GM18505 (cell line): ENCODE data around the gene CA5A.
"Not testable (repeated sequence)": the region's sequence is repeated elsewhere in the genome, so short reads cannot be mapped to it uniquely, and the experiment has no call there.

Source experiments
- ATAC-seq: cut with Tn5 transposase; IDR thresholded peaks from one replicate; pipeline ENCODE4 v1.9.1; 2021; ENCODE audit not compliant: unreplicated experiment
- POLR2A ChIP-seq: IDR thresholded peaks from 4 replicates; pipeline ENCODE4 v1.6.1; 2011; ENCODE audit warnings: borderline replicate concordance; ENCODE audit not compliant: insufficient read depth, insufficient read length; ENCODE audit errors: extremely low read depth

The CA5A gene

GRCh38 chr16:87936375-87937230, at the start of gene CA5A:
TSS of gene CA5A (minus strand) at chr16:87936529. CDS start at chr16:87936450, 79 bp downstream.
- no peak for TF ChIP-seq POLR2A
- ATAC-seq: no peak

GRCh38 chr16:87985493-87985892, 49.2 kb upstream of the CA5A start:
- not testable (repeated sequence) for ATAC-seq

DNA sequence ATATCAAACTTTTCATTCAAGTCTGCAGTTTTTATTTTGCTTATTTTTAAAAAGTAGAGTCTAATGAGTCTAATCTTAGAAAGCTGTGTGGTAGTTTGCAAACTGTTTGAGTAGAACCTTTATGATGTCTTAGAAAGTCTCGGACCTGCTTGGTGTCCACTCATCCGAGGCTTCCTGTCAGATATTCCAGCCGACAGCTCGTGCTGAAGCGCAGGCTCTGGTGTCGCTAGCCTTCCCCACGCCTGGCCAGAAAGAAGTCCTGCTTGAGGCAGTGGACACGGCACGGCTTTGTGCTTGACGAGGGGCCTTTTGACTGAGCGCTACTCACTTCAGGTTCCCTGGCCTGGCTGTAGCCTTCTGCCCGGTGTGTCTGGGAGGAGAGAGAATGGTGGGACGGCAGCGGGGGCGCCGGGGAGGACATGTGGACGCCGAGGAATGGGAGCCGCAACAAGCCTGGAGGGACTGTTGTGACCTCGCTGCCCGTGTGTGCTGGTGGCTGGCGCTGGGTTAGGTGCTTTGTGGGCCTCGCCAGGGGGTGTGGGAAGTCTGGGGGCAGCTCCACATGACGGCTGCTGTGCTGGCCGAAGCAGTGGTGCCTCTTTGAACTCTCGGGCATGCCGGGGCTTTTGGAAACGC, 48.4 kb upstream of the CA5A start:
- no peak for ATAC-seq
- no peak for TF ChIP-seq POLR2A

DNA sequence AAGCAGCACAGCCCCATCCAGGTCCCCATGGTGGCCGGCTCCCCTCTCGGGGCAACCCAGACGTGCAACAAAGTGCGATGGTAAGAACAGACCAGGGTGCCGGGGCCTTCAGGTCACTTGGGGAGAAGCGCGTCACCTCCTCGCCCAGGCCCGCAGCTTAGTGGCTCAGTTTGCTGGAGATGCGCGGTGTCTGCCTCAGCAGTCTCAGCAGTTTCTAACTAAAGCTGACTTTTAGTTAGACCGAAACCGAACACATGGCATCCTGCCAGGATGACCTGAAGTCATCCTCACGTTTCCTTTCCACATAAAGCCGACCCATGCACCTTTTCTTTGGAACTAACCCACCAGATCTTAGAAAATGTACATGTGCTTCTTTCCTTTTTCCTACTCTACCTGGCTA, 47.9 kb upstream of the CA5A start:
- not testable (repeated sequence) for ATAC-seq

DNA sequence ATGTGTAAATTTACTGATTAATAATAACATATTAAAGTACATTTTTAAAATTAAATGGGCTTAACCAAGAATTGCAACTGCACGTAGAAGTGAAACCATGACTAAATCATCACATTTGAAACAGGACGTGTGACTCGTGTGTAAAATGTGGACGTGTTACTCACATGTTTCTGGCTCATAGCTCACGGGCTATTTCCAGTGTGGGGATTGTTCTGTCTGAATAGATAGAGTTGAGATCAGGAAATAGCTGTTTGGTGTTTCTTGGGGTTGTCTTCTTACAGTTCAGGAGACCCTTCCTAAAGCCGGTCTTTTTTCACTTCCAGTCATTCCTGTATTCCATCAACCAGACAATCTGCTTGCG, 47.4 kb upstream of the CA5A start:
- not testable (repeated sequence) for ATAC-seq

DNA sequence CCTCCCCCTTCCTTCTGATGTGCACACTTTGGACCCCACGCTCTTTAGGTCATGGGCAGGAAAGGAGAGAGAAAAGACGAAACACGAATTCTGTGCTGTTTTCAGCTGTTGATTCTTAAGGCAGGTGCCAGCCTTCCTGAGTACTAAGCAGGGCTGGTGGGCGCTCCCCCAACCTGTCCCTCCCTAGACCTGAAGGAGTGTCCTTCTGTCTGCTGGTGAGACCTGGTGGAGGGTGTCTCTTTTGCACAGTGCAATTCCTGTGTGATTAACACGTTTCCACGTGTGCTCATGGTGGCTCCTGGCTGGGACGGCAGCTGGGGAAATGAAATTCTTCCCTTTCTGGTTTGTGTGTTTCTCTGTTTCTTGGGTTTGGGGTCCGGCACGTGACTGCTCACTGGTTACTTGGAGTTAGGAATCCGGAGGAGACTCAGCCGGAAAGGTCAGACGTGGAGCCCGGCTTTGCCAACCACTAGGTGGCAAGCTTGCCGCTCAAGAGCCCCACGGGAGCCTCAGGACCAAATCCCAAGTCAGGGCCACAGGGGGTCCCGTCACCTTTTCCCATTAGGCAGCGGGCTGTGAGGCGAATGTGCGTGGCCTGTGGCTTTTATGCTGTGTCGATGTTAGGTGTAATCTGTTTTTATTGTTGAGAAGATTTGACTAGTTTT, 46.9 kb upstream of the CA5A start:
- ATAC-seq: not testable (repeated sequence)

- ATAC-seq: no peak
- TF ChIP-seq POLR2A: no peak
Observed at GRCh38 chr16:87982581-87983041, 46.3 kb upstream of the CA5A start.

DNA sequence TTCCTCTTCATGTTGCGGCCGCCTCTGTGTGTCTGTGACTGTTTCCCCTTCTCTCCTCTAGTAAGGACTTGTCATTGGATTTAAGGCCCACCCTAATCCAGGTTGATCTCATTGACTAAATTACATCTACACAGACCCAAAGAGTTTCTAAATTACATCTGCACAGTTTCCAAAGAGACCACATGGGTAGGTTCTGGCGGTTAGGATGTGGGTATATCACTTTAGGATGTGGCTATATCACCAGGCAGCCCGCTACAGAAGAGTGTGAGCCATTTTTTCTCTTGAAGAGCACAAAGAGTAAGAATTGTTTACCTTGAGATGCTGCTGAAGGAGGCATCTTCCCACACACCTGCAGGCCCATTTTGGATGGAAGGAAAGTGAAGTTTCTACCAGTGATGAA, 45.0 kb upstream of the CA5A start:
- ATAC-seq: not testable (repeated sequence)

GRCh38 chr16:87979911-87980630, 43.7 kb upstream of the CA5A start:
- not testable (repeated sequence) for ATAC-seq

- no peak for ATAC-seq
- no peak for TF ChIP-seq POLR2A
Observed at GRCh38 chr16:87979352-87979751, 43.0 kb upstream of the CA5A start.

GRCh38 chr16:87978127-87978526, 41.8 kb upstream of the CA5A start:
- no peak for TF ChIP-seq POLR2A
- ATAC-seq: no peak

DNA sequence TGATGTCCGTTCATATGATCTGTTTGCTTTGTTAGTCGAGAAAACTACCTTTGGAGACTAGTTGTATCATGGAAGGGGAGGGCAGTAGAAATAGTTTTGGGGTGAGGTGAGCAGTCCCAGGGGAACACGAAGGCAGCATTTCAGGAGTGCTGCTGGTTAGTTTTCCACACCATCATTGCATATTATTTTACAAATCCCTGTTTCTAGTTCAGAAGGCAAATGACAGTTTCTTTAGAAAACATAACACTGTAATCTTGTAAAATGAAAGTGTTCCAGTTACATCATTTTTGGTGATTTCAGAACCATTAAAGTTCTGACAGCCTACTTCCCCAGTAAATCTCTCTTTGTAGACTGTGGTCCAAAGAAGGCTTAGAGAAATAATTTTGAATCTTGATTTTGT, 40.3 kb upstream of the CA5A start:
- TF ChIP-seq POLR2A: no peak
- ATAC-seq: no peak

DNA sequence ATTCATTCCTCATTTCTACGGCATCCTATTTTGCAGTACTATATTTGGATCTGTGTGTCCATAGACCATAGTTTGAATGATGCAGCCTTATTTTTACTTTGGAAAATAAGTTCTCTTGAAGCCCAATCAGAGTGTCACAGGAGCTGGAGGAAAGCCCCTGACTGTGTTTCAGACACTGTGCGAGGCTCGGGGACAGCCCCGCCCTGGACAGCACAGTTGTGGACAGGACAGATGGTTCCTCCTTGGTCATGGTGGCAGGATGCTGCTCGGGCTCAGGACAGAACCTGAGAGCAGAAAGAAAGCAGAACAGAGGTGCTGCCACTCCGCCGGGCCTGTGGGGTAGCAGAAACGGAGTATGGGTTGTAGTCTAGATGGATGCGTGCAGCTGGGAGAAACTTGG, 37.8 kb upstream of the CA5A start:
- ATAC-seq: no peak
- no peak for TF ChIP-seq POLR2A

DNA sequence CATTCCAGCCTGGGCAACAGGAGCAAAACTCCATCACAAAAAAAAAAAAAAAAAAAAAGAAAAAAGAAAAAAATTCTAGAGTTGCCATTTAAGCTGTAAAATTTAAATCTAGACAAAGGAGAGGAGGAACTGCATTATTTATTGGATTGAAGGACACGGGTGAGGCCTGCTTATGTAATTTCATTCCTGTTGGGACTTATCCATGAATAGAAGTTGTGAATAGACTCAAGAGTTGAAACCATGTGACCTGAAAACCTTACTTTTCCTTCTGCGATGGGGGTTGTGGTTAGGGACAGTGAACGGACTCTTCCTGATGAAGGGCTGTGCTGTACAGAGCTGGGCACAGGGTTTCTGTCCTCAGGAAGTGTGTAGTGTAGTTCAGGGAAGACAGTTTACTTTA, 37.4 kb upstream of the CA5A start:
- no peak for ATAC-seq
- no peak for TF ChIP-seq POLR2A
